GM20000 (cell line): ENCODE data around the gene RPS28.
A peak's percentile ranks its signal among the peaks of the same experiment; 100 is the strongest.
"Not testable (repeated sequence)": the region's sequence is repeated elsewhere in the genome, so short reads cannot be mapped to it uniquely, and the experiment has no call there.

Source experiments
- DNase-seq: peaks from one replicate; pipeline ENCODE4 v3.0.0; 2012; ENCODE audit warnings: low spot score
- CTCF ChIP-seq: IDR thresholded peaks from 2 replicates; pipeline ENCODE4 v1.5.1; 2012; ENCODE audit warnings: mild to moderate bottlenecking, control low read depth; ENCODE audit errors: extremely low read depth, missing control alignments

RPS28 gene

GRCh38 chr19:8321067-8321985 is at the start of gene RPS28, which contains the start of gene NDUFA7:
RPS28 (plus strand) TSS chr19:8321496; CDS start chr19:8321531, 35 bp downstream.
NDUFA7 (minus strand) TSS chr19:8321375; CDS start chr19:8321358, 17 bp downstream.
- peak; percentile 96 for DNase-seq
- TF ChIP-seq CTCF: peak; percentile 35

- DNase-seq: not testable (repeated sequence)
Measured at GRCh38 chr19:8276508-8276907, 44.8 kb upstream of the RPS28 start.

GRCh38 chr19:8291337-8291736 is 30.0 kb upstream of the RPS28 start:
- not testable (repeated sequence) for DNase-seq

GRCh38 chr19:8302357-8302691 is 19.0 kb upstream of the RPS28 start:
- no peak for TF ChIP-seq CTCF
- DNase-seq: no peak

- no peak for DNase-seq
- no peak for TF ChIP-seq CTCF
Measured at GRCh38 chr19:8302734-8303133, 18.6 kb upstream of the RPS28 start.

- TF ChIP-seq CTCF: no peak
- DNase-seq: no peak
Measured at GRCh38 chr19:8304841-8305621, 16.3 kb upstream of the RPS28 start.

GRCh38 chr19:8305798-8306197 is 15.5 kb upstream of the RPS28 start:
- TF ChIP-seq CTCF: no peak
- no peak for DNase-seq

GRCh38 chr19:8306235-8307054 is 14.9 kb upstream of the RPS28 start:
- DNase-seq: no peak
- TF ChIP-seq CTCF: no peak
